ENCODE measurements around the gene TTC7B. TPM values are rescaled to one million over a fixed set of nuclear protein-coding genes. Genes with fewer than 3 reads are reported as not detected.

Gene TTC7B
- total RNA-seq, 1 donor from 2014 or later, result 83.1 TPM

DNA sequence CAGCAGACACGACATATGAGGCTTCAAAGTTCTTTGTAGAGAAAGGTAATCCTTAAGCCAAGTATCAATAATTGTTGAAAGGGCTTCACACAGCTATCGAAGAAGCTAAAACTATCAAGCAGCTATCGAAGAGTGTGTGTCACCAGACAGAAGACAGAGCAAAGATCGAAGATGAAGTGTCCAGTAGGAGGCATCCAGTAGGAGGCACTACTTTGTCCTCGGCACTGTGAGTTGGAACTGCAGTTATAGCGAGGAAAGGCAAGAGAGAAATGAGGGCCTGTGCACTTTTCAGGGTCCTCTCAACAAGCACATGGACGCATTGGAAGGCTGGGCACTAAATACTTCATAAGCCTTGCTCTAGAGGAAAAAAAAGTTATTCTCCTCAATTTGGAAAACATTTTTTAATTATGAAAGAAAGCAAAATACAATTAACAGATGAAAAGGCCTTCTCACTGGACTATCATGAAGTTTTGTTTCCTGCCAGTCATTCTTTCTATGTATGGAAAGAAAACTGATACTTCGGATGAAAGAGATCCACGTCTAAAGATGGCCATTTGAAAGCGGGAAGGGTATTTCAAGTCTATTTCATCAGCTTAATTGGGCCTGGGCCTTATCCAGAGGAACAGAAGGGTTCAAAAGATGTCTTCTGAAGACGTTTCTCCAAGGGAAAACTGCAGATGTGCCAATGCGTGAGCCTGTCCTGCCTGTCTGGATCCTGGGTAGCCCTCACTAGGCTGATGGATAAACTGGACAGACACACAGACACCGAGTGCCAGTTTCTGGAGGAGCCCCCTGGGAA is 244.9 kb downstream of the TTC7B start:
- Mint-ChIP-seq H3K4me1 (ENCODE audit: low read depth, unreplicated experiment) (peaks cover 40% of the 10 kb centered on the region), H3K4me3 (ENCODE audit: unreplicated experiment) (no peak overlapping the region), H3K36me3 (ENCODE audit: unreplicated experiment) (peaks cover 16% of the 10 kb centered on the region), H3K27me3 (ENCODE audit: unreplicated experiment) (peaks cover 7% of the 10 kb centered on the region), H3K9me3 (ENCODE audit: unreplicated experiment) (peaks cover 9% of the 10 kb centered on the region), H3K27ac (ENCODE audit: unreplicated experiment) (no peak overlapping the region)
- TF ChIP-seq, protein P1, sequence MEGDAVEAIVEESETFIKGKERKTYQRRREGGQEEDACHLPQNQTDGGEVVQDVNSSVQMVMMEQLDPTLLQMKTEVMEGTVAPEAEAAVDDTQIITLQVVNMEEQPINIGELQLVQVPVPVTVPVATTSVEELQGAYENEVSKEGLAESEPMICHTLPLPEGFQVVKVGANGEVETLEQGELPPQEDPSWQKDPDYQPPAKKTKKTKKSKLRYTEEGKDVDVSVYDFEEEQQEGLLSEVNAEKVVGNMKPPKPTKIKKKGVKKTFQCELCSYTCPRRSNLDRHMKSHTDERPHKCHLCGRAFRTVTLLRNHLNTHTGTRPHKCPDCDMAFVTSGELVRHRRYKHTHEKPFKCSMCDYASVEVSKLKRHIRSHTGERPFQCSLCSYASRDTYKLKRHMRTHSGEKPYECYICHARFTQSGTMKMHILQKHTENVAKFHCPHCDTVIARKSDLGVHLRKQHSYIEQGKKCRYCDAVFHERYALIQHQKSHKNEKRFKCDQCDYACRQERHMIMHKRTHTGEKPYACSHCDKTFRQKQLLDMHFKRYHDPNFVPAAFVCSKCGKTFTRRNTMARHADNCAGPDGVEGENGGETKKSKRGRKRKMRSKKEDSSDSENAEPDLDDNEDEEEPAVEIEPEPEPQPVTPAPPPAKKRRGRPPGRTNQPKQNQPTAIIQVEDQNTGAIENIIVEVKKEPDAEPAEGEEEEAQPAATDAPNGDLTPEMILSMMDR (IDR thresholded peaks at IDR 0.05; ENCODE audit: partially characterized antibody, unreplicated experiment), result no peak
- no peak for DNase-seq

DNA sequence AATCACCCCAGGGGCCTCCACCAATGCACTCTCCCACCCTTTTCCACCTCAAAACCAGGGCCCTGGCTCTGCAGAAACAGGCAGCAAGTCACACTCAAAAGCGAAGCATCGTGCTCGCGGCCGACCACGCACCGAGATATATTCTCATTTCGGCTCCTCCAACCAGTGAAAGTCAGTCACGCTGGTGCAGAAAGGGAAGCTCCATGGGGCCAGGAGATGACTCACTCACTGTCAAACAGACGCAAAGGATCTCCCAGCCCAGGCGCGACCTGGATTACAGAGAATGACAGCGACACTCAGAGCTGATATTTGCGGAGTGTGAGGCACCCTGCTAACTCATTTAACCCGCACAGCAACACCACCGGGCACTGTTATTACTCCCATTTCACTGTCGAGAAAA is 245.8 kb downstream of the TTC7B start:
- no peak for DNase-seq
- H3K4me1 Mint-ChIP-seq (ENCODE audit: low read depth, unreplicated experiment), result peaks cover 34% of the 10 kb centered on the region
- H3K27me3 Mint-ChIP-seq (ENCODE audit: unreplicated experiment), result peaks cover 7% of the 10 kb centered on the region
- no peak overlapping the region for H3K4me3 Mint-ChIP-seq (ENCODE audit: unreplicated experiment)
- peaks cover 9% of the 10 kb centered on the region for H3K9me3 Mint-ChIP-seq (ENCODE audit: unreplicated experiment)
- H3K27ac Mint-ChIP-seq (ENCODE audit: unreplicated experiment), result no peak overlapping the region
- TF ChIP-seq, protein P1 (IDR thresholded peaks at IDR 0.05; ENCODE audit: partially characterized antibody, unreplicated experiment), result no peak
- peaks cover 11% of the 10 kb centered on the region for H3K36me3 Mint-ChIP-seq (ENCODE audit: unreplicated experiment)

DNA sequence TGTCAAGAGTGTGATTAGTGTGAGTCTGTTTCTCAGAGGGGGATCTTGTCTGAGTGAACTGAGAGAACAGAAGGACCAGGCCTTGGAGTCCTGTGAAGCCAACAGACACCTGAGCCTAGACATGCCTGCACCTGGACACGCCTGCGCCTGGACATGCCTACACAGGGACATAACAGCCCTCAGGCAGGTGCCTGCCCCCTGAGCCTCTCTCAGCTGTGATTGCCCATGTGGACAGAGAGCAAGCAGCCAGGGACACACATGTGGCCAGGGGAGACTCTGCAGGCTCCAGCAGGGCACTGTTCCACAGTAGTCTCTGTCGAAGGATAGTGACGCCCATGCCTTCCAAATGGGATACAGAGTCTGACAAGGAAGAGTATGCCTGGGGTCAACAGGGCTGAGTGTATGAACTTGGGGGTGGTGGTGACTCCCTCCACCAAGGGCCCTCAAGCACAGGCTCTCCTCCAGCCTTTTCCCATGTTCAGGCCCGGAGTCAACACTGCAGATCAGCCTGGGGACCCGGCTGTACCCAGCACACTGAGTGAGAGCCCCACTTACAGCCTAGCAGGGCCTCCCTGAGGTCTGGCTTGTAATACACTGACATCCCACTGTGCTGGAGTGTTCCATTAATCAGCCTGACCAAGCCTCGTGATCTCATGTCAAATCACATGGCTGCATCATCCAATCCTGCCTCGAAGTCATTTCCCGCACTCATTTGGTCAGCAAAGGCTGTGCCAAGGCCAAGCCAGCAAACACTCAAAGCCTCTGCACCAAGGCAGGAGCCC is 246.4 kb downstream of the TTC7B start:
- TF ChIP-seq, protein P1 (IDR thresholded peaks at IDR 0.05; ENCODE audit: partially characterized antibody, unreplicated experiment), result no peak
- peaks cover 11% of the 10 kb centered on the region for H3K36me3 Mint-ChIP-seq (ENCODE audit: unreplicated experiment)
- peaks cover 6% of the 10 kb centered on the region for H3K9me3 Mint-ChIP-seq (ENCODE audit: unreplicated experiment)
- peaks cover 30% of the 10 kb centered on the region for H3K4me1 Mint-ChIP-seq (ENCODE audit: low read depth, unreplicated experiment)
- H3K4me3 Mint-ChIP-seq (ENCODE audit: unreplicated experiment), result no peak overlapping the region
- H3K27ac Mint-ChIP-seq (ENCODE audit: unreplicated experiment), result no peak overlapping the region
- H3K27me3 Mint-ChIP-seq (ENCODE audit: unreplicated experiment), result peaks cover 4% of the 10 kb centered on the region
- DNase-seq, result no peak

DNA sequence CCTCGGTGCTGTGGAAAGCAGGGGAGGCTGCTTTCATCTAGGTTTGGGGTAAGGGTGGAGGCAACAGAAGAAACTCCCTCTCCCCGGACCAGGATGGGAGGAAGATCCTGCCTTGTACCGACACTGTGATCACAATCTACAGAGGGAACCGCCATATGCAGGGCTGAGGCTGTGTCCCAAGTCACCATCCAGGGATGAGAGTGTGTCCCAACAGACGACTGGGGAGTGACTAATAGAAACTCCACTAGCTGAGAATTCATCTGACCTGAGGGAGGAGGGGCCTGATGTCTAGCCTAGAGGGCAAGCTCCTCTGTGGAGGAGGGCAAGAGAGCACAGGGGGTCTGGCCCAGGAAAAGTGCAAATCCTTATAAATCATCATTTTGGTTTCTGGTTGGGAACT is 247.0 kb downstream of the TTC7B start:
- Mint-ChIP-seq H3K36me3 (ENCODE audit: unreplicated experiment) (peaks cover 11% of the 10 kb centered on the region), H3K9me3 (ENCODE audit: unreplicated experiment) (peaks cover 6% of the 10 kb centered on the region), H3K27ac (ENCODE audit: unreplicated experiment) (no peak overlapping the region), H3K4me3 (ENCODE audit: unreplicated experiment) (no peak overlapping the region), H3K4me1 (ENCODE audit: low read depth, unreplicated experiment) (peaks cover 24% of the 10 kb centered on the region), H3K27me3 (ENCODE audit: unreplicated experiment) (peaks cover 4% of the 10 kb centered on the region)
- DNase-seq, result no peak
- TF ChIP-seq, protein P1 (IDR thresholded peaks at IDR 0.05; ENCODE audit: partially characterized antibody, unreplicated experiment), result no peak

DNA sequence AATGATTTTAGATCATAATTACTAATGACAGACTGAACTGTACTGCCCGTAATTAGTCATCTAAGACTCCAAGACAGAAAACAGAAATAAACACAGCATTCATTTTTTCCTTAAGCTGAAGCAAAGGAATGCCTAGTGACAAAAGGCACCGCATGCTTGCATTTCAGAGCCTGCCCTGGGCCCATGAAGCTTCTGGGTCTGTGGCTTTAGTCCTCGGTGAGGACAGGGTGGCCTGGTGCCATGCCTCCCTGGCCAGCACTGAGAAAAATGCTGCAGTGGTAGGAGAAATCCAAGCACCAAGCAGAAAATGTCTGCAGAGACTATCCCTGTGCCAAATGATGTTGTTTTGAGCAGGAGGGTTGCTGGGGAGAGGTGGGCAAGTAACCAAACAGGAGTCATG is 247.8 kb downstream of the TTC7B start:
- peaks cover 6% of the 10 kb centered on the region for H3K36me3 Mint-ChIP-seq (ENCODE audit: unreplicated experiment)
- DNase-seq, result no peak
- H3K9me3 Mint-ChIP-seq (ENCODE audit: unreplicated experiment), result peaks cover 5% of the 10 kb centered on the region
- no peak overlapping the region for H3K27ac Mint-ChIP-seq (ENCODE audit: unreplicated experiment)
- TF ChIP-seq, protein P1 (IDR thresholded peaks at IDR 0.05; ENCODE audit: partially characterized antibody, unreplicated experiment), result no peak
- H3K27me3 Mint-ChIP-seq (ENCODE audit: unreplicated experiment), result peaks cover 4% of the 10 kb centered on the region
- H3K4me3 Mint-ChIP-seq (ENCODE audit: unreplicated experiment), result no peak overlapping the region
- H3K4me1 Mint-ChIP-seq (ENCODE audit: low read depth, unreplicated experiment), result peaks cover 17% of the 10 kb centered on the region
